Measurements from ENCODE around the gene IGFBP5. TPM values are rescaled to one million over a fixed set of nuclear protein-coding genes. Genes with fewer than 3 reads are reported as not detected.

IGFBP5 gene
- total and polyA plus RNA-seq, 2 experiments from 2014 or later = 37.9 to 117 TPM

- Histone ChIP-seq H4K20me1 (ENCODE audit: insufficient read depth) (no peaks in the 10 kb centered on the region), H3K9me3 (ENCODE audit: low read depth) (no peaks in the 10 kb centered on the region), H3K4me2 (ENCODE audit: unreplicated experiment) (no peak overlapping the region), H2AFZ (no peak overlapping the region), H3F3A (ENCODE audit: insufficient read depth) (peaks cover 19% of the 10 kb centered on the region), H3K9me2 (ENCODE audit: insufficient read depth) (no peaks in the 10 kb centered on the region), H3K36me3 (ENCODE audit: low read depth) (no peaks in the 10 kb centered on the region), H3K4me1 (ENCODE audit: insufficient read depth) (peaks cover 21% of the 10 kb centered on the region), H3K9ac (no peak overlapping the region), H3K79me2 (ENCODE audit: insufficient read depth) (no peaks in the 10 kb centered on the region), H3K4me3 (no peak overlapping the region), H3K27me3 (replicated peaks; ENCODE audit: insufficient read depth) (no peaks in the 10 kb centered on the region), H3K27ac (no peak overlapping the region)
- DNase-seq = peak; percentile 22
- WGBS, 2 experiments (ENCODE audit: low coverage in 1 of 2, low lambda C conversion rate in 2 of 2, missing lambda C conversion rate in 2 of 2) = 72 to 80% methylated on average over 4 of the region's 4 CpGs
- in situ Hi-C loops (cut with MboI) = no loop called here
- TF ChIP-seq EZH2phosphoT487 (IDR thresholded peaks at IDR 0.05; ENCODE audit: insufficient read depth, low read depth) (no peak), EZH2 (IDR thresholded peaks at IDR 0.05; ENCODE audit: insufficient read depth, poor library complexity, severe bottlenecking) (no peak)
These were observed 7.7 kb downstream of the IGFBP5 start for GRCh38 chr2:216687646-216688045.

- Histone ChIP-seq H3K79me2 (ENCODE audit: insufficient read depth) (no peaks in the 10 kb centered on the region), H3K9ac (no peak overlapping the region), H3K36me3 (ENCODE audit: low read depth) (no peaks in the 10 kb centered on the region), H3F3A (ENCODE audit: insufficient read depth) (peaks cover 20% of the 10 kb centered on the region), H3K27me3 (replicated peaks; ENCODE audit: insufficient read depth) (no peaks in the 10 kb centered on the region), H3K9me2 (ENCODE audit: insufficient read depth) (no peaks in the 10 kb centered on the region), H3K4me1 (ENCODE audit: insufficient read depth) (peaks cover 20% of the 10 kb centered on the region), H3K4me2 (ENCODE audit: unreplicated experiment) (no peak overlapping the region), H2AFZ (no peak overlapping the region), H4K20me1 (ENCODE audit: insufficient read depth) (no peaks in the 10 kb centered on the region), H3K9me3 (ENCODE audit: low read depth) (no peaks in the 10 kb centered on the region), H3K4me3 (no peak overlapping the region), H3K27ac (no peak overlapping the region)
- no peak for DNase-seq
- no peak for TF ChIP-seq EZH2 (IDR thresholded peaks at IDR 0.05; ENCODE audit: insufficient read depth, poor library complexity, severe bottlenecking)
- no peak for TF ChIP-seq EZH2phosphoT487 (IDR thresholded peaks at IDR 0.05; ENCODE audit: insufficient read depth, low read depth)
- in situ Hi-C loops (cut with MboI) = no loop called here
- 69 to 79% methylated on average over 5 of the region's 5 CpGs for WGBS, 2 experiments (ENCODE audit: low coverage in 1 of 2, low lambda C conversion rate in 2 of 2, missing lambda C conversion rate in 2 of 2)
These were observed 8.2 kb downstream of the IGFBP5 start for GRCh38 chr2:216687111-216687510.

GRCh38 chr2:216685327-216685875 lies 9.9 kb downstream of the IGFBP5 start:
- Histone ChIP-seq H3K36me3 (ENCODE audit: low read depth) (no peaks in the 10 kb centered on the region), H3K27me3 (replicated peaks; ENCODE audit: insufficient read depth) (no peaks in the 10 kb centered on the region), H3K4me3 (no peak overlapping the region), H3K27ac (no peak overlapping the region), H3K79me2 (ENCODE audit: insufficient read depth) (no peaks in the 10 kb centered on the region), H3F3A (ENCODE audit: insufficient read depth) (peaks cover 20% of the 10 kb centered on the region), H3K4me1 (ENCODE audit: insufficient read depth) (peaks cover 17% of the 10 kb centered on the region), H3K9me3 (ENCODE audit: low read depth) (no peaks in the 10 kb centered on the region), H3K4me2 (ENCODE audit: unreplicated experiment) (no peak overlapping the region), H2AFZ (no peak overlapping the region), H3K9ac (no peak overlapping the region), H3K9me2 (ENCODE audit: insufficient read depth) (no peaks in the 10 kb centered on the region), H4K20me1 (ENCODE audit: insufficient read depth) (no peaks in the 10 kb centered on the region)
- 75 to 78% methylated on average over 5 of the region's 5 CpGs for WGBS, 2 experiments (ENCODE audit: low coverage in 1 of 2, low lambda C conversion rate in 2 of 2, missing lambda C conversion rate in 2 of 2)
- in situ Hi-C loops (cut with MboI) = no loop called here
- no peak for TF ChIP-seq EZH2 (IDR thresholded peaks at IDR 0.05; ENCODE audit: insufficient read depth, poor library complexity, severe bottlenecking)
- TF ChIP-seq EZH2phosphoT487 (IDR thresholded peaks at IDR 0.05; ENCODE audit: insufficient read depth, low read depth) = no peak
- no peak for DNase-seq

- Histone ChIP-seq H3K27ac (peak overlapping the region; percentile 43), H2AFZ (no peak overlapping the region), H3F3A (ENCODE audit: insufficient read depth) (peaks cover 20% of the 10 kb centered on the region), H3K9me3 (ENCODE audit: low read depth) (no peaks in the 10 kb centered on the region), H3K4me3 (no peak overlapping the region), H3K27me3 (replicated peaks; ENCODE audit: insufficient read depth) (no peaks in the 10 kb centered on the region), H3K9me2 (ENCODE audit: insufficient read depth) (no peaks in the 10 kb centered on the region), H3K79me2 (ENCODE audit: insufficient read depth) (no peaks in the 10 kb centered on the region), H4K20me1 (ENCODE audit: insufficient read depth) (no peaks in the 10 kb centered on the region), H3K36me3 (ENCODE audit: low read depth) (no peaks in the 10 kb centered on the region), H3K9ac (peak overlapping the region; percentile 30; the same call in 1 of the 2 replicates), H3K4me2 (ENCODE audit: unreplicated experiment) (peak overlapping the region; percentile 21), H3K4me1 (ENCODE audit: insufficient read depth) (peaks cover 17% of the 10 kb centered on the region)
- WGBS, 2 experiments (ENCODE audit: low coverage in 1 of 2, low lambda C conversion rate in 2 of 2, missing lambda C conversion rate in 2 of 2) = 6 to 11% methylated on average over 3 of the region's 3 CpGs
- DNase-seq = peak; percentile 96
- TF ChIP-seq EZH2phosphoT487 (IDR thresholded peaks at IDR 0.05; ENCODE audit: insufficient read depth, low read depth) (no peak), EZH2 (IDR thresholded peaks at IDR 0.05; ENCODE audit: insufficient read depth, poor library complexity, severe bottlenecking) (no peak)
- in situ Hi-C loops (cut with MboI) = no loop called here
These were observed 11.5 kb downstream of the IGFBP5 start for GRCh38 chr2:216683846-216684245.
